GM18861 (cell line): ENCODE data around the gene TOGARAM2.

ENCODE experiments used
- ATAC-seq: cut with Tn5 transposase; IDR thresholded peaks from one replicate; pipeline ENCODE4 v1.9.1; 2021; ENCODE audit not compliant: unreplicated experiment

Gene TOGARAM2

DNA sequence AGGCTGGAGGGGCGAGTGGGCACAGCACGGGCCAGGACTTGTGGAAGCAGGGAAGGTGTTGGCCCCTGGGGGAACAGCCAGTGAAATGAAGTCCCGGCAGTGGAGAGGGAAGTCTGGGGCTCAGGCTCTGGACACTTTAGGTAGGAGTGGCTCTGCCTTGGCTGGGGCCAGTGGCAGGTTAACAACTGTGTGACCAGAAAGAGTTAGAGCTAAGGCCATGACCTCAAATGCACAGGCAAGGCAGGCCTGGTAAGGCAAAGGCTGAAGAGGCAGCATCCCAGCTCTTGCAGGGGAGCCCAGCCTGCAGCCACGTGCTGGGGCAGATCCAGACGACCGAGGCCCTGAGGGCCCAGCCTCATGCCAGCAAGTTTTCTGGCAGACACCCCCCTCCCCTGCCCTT, 71.7 kb downstream of the TOGARAM2 start:
- no peak for ATAC-seq

- no peak for ATAC-seq
Observed at GRCh38 chr2:29053223-29053622, 72.1 kb downstream of the TOGARAM2 start.

- no peak for ATAC-seq
Observed at GRCh38 chr2:29053670-29054400, 72.7 kb downstream of the TOGARAM2 start.

DNA sequence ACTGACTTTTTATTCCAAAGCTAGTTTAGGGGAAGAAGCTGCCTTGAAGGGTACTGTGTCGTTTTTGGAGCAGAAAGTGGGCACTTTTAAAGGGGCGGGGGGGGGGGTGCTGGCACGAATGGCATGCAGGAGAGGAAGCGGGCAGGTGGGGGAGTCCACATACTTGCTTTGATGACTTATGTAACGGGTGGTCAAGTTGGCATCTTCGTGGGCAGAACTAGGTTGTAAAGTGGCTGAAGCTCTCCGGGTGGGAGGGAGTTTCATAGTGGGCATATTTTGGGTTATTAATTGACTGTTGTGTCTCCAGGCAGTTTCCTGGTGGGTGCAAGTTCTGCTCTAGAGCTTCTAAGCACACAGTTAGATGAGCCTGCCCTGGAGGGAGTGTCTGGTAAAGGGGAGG, 73.3 kb downstream of the TOGARAM2 start:
- ATAC-seq, result no peak

- no peak for ATAC-seq
Observed at GRCh38 chr2:29055601-29056000, 74.5 kb downstream of the TOGARAM2 start.

GRCh38 chr2:29056452-29056851, 75.4 kb downstream of the TOGARAM2 start:
- no peak for ATAC-seq

- ATAC-seq, result no peak
Observed at GRCh38 chr2:29057006-29057405, 75.9 kb downstream of the TOGARAM2 start.

DNA sequence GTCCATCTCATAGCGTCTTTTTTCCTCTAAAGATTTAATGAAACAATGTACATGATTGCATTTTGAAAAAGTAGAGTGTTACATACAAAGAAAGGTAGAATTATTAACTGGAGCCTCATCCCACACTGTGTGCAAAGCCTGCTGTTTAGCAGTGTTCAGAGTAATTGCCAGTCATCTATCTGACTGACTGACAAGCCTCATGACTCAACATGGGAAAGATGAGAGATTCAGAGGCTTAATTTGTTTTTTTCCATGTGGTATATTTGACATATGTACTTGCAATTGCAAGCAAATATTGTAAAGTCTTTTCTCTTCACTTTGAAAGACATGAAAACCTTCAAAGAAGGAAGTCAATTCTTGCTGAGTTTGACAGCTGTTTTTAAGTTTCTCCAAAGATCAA, 78.5 kb downstream of the TOGARAM2 start:
- ATAC-seq, result no peak

- ATAC-seq, result no peak
Observed at GRCh38 chr2:29060441-29060840, 79.3 kb downstream of the TOGARAM2 start.

- ATAC-seq, result no peak
Observed at GRCh38 chr2:29061176-29061575, 80.1 kb downstream of the TOGARAM2 start.

- no peak for ATAC-seq
Observed at GRCh38 chr2:29061616-29062015, 80.5 kb downstream of the TOGARAM2 start.

- no peak for ATAC-seq
Observed at GRCh38 chr2:29062371-29062770, 81.3 kb downstream of the TOGARAM2 start.

GRCh38 chr2:29063056-29063455, 82.0 kb downstream of the TOGARAM2 start:
- ATAC-seq, result no peak

DNA sequence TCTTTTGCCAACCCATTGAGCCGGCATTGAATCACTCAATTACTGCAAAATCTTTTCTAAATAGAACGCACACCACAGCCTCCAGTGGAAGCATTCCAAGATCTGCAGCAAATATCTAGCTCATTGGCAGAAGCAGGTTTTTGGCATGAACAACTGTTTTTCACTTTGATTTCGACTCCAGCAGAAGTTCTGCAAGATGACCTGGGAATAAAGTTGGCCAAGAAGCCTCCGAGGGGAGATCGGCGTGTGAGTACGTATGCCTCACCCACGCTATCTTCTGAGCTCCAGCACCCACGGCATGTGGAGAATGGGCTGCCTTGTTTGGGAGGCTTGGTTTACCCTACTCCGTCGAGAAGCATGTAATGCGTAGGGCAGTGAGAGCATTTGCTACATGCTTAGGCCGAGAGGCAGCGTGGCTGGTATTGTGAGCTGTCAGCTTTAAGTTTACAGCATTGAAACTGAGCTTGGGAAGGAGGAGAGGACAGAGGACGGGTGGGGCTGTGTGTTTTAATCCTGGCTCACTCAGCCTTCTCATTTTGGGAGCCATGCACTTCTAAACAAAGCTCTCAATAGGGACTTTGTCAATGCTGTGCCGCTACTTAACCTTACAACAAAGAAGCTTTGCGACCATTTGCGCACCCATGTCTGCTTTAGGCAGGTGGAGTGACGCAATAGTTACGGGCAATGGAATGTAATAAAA, 82.7 kb downstream of the TOGARAM2 start:
- no peak for ATAC-seq

DNA sequence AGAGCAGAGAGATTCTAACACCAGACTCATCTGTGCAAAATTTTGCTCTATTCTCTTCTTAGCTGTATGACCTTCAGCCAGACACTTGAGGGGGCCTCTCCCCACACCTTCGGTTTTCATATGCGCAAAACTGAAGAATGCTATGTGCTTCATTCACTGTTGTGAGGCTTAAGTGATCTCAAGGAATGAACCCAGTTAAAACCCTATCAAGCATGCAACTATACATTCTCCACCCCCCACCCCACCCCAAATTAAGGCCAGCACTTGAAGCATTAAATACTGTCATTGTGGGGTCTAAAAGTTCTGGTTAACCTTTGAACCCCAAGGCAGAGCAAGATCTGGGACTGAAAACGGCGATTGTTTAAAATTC, 83.2 kb downstream of the TOGARAM2 start:
- ATAC-seq, result no peak

GRCh38 chr2:29064746-29065067, 83.6 kb downstream of the TOGARAM2 start:
- ATAC-seq, result no peak

DNA sequence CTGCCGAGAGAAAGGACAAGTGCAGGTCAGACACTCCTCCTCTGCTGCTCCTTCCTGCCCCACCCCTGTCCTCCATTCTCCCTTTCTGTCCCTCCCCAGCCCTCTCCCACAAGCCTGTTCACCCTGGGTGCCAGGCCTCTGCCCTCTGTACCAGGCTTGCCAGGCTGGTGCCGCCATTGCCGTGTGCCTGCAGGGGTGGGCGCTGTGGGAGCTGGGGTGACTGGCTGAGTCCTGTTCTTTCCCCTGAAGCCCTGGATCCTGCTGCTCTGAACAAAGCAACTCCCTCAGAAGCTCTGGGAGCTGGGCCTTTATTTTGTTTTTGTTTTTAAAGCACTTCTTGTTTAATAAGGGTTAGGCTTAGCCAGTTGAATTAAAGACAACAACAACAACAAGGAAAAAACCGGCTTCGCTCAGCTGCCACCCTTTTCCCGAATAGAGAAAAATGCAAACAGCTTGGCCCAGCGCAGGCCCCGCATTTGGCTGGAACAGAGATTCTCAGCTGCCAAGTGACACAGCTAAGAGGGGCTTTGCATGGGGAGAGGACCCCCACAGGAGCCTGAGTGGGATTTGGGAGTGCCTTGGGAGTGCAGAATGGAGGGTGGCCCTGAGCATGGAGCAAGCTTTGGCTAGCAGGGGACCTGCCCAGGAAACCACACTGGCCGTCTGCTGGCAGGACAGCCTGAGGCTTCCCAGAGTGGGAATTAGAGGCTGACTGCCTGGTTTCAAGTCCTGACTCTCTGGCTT, 84.1 kb downstream of the TOGARAM2 start:
- no peak for ATAC-seq

- ATAC-seq, result no peak
Observed at GRCh38 chr2:29066271-29066860, 85.3 kb downstream of the TOGARAM2 start.

DNA sequence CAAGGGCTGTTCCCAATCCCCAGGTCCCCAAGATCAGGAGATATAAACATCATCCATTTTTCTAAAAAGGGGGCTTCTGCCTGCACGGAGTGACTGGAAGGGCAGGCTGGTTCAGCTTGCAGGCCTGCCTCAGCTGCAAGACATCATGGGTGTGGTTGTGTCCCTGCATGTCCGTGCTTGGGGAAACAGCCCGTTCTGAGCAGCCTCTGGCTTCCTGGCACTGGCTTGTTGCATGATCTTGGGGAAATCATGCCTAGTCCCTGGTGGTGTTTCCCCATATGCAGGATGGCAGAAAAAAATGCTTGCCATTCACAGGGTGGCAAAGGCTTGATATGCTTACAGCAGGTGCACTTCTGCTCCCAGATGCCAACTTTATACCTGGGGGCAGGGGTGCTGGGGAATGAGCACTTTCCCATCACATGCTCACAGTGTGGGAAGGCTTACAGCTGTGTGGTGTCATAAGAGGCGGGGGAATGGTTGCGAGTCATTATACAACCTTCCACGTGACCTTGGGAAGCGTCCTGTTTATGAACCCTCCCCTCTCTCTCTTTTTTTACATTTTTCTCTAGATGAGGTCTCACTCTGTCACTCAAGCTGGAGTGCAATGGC, 86.0 kb downstream of the TOGARAM2 start:
- no peak for ATAC-seq

DNA sequence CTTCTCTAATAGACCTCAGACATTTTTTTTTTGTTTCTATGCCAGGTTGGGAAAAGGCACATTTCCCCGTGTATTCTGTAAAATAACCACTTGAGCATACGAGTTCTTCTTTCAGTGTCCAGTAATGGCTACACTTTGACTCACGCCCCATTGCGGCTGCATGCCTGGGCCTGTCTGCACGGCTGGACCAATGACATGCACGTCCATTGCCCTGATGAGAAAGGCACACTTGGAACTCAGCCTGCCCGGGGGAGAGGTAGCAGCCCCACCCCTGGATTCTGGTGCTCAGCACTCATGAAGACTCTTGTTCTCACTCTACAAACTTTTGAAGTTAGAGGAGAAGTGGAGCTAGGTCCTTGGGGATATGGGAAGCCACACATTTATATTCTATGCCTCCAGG, 87.4 kb downstream of the TOGARAM2 start:
- ATAC-seq, result no peak

GRCh38 chr2:29070526-29070925, 89.4 kb downstream of the TOGARAM2 start:
- ATAC-seq, result no peak
